Hepatic stellate cell (primary cell): ENCODE results near the gene IL17RD.

Experiments
- DNase-seq: peaks from one replicate; pipeline ENCODE4 v3.0.0; 2011; ENCODE audit warnings: low spot score

Gene IL17RD

GRCh38 chr3:57130571-57131209 lies 34.5 kb downstream of the IL17RD start:
- DNase-seq = no peak

- no peak for DNase-seq
These were observed 36.1 kb downstream of the IL17RD start for GRCh38 chr3:57128826-57129667.

DNA sequence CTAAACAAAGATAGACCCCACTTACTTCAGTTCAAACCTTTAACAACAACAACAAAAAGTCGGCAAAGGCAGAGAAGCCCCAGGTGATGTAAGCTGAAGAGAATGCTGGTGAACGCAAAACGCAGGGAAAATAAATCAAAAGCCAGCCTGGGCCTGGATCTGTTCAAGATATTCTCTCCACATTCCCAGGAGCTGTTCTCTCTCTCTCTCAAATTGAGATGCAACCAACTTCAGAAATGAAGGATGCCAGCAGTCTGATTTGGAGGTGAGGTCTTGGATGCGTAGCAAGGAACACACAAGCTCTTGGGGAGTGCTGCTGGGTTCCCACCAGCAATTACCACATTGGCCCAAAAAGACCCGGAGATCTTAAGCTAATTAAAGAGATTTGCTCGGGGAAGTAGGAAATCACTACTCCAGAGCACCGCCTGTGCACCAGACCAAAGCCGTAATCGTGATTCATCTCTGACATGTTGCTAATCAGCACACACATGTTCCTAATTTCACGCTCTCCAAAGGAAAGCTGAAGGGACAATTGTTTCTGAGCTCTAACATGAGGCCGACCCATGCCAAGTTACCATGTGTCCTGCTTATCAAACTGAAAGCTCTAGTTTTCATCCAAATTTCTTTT lies 37.1 kb downstream of the IL17RD start:
- DNase-seq = no peak

- DNase-seq = no peak
These were observed 38.9 kb downstream of the IL17RD start for GRCh38 chr3:57126244-57126643.

DNA sequence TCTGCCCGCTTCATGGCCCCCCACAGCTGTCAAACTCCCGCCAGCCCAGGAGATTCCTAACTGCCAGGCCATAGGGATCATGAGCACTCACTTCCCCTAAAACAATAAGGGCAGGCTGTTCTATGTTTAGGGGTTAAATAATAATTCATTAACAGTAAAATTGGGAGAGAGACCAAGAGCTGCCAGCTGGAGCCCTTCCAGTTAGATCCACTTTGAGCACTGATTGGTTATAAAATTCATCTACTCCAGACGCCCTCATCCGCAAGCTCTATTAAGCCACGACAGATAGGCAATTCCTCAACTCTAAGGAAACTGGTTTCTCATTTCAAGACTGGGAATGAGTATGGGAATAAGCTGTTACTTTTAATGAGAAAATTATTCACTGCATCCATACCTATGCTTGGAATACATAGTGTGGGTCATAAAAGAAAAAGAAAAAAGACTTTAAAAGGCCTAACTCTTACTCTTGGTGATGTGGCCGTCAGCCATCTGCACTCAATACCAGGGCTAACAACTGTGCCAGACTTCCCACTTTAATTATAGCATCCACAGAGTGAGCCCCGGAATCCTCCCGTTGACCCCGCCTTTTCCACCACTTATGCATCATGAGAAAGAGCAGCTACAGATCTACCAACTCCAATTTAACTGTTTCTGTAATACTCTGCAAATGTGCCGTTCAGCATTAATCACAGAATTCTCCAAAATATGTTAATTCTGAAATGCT lies 44.5 kb downstream of the IL17RD start:
- DNase-seq = no peak

- DNase-seq = no peak
These were observed 45.1 kb downstream of the IL17RD start for GRCh38 chr3:57120040-57120439.

GRCh38 chr3:57118254-57118653 lies 46.9 kb downstream of the IL17RD start:
- DNase-seq = no peak

DNA sequence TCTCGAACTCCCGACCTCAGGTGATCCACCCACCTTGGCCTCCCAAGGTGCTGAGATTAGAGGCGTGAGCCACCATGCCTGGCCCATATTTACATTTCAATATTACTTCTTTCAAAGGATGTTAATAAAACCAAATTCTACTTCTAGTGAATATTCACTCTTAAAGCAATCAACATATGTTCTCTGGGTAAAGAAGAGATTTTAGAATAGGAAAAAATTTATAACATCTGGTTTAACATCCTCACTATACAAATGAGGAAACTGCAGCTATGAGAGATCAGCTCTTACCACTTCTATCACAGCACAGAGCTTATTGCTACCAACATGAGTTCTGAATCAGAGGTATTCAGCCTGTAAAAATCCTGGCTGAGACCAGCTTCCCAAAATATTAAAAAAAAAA lies 48.7 kb downstream of the IL17RD start:
- no peak for DNase-seq

DNA sequence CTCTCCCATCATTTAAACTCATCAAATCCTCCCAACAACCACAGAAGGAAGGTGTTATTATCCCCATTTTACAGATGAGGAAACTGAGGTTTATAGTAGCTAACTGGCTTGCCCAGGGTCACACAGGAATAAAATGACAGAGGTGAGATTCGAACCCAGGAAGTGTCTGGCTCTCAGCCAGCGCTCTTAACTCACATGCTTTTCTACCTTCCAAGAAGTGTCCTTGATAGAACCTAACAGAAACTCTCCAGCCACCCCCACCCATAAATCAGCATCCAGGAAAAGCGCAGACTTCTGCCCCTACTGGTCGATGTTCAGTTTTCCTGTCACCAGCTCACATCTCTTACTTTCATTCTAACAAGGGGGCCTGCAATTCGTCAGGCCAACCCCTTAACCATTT lies 52.9 kb downstream of the IL17RD start:
- DNase-seq = no peak

GRCh38 chr3:57110798-57111197 lies 54.4 kb downstream of the IL17RD start:
- no peak for DNase-seq

GRCh38 chr3:57110214-57110613 lies 54.9 kb downstream of the IL17RD start:
- DNase-seq = no peak

GRCh38 chr3:57109437-57110199 lies 55.5 kb downstream of the IL17RD start:
- no peak for DNase-seq

DNA sequence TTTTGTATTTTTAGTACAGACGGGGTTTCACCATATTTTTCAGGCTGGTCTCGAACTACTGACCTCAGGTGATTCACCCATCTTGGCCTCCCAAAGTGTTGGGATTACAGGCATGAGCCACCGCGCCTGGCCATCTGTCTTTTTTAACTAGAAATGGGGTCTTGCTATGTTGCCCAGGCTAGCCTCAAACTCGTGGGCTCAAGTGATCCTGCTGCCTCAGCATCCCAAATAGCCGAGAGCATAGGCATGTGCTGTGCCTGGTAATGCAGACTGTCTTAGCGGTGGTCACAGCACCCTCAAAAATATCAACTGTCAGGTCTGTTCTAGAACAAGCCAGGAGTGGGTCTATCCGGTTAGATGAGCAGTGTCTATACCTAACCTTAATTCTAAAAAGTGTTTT lies 56.5 kb downstream of the IL17RD start:
- DNase-seq = no peak

DNA sequence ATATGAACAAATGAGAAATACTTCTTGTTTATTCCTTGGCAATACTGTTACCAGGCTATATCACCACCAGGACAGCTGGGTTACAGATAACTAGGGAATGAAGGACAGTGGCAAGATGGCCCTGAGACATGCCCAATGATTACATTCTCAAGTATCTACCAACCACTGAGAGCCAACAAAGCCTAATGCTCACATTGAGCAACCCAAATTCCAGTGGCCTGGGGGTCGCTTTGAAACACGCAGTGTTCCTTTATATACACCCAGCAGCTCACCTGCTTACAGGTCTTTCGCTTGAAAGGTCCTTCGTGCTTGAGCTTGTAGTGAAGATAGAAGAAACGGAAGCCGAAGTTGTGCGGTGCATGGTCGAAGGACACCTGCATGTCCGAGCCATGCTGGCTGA lies 59.6 kb downstream of the IL17RD start:
- no peak for DNase-seq

DNA sequence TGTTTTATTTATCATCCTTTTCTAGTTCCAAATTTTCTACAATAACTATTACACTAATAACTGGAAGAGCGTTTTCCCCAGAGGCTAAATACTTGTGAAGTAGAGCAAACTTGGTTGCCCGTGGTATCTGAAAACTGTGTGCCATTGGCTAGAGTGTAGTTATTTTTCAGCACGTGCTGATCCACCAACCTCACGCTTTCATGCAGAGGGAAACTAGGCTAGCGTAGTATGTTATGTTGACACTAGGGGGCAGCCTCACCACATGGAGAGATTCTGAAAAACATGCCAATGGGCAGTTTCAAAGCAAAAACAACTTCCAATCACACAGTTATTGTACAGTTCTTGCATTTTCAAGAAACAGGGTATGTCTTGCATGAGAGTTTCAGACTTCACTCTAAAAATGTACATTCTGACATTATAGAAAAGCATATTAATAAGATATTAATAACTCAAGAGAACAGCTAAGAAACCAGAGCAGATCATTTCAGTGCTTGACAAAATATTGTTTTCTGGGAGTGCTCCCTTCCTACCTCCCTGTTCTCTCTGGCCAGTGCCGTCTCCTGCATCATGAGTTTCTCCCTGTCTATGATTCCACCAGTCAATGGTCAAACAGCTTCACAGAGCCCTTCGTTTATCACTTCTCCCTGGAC lies 65.0 kb downstream of the IL17RD start:
- peak; percentile 55 for DNase-seq

DNA sequence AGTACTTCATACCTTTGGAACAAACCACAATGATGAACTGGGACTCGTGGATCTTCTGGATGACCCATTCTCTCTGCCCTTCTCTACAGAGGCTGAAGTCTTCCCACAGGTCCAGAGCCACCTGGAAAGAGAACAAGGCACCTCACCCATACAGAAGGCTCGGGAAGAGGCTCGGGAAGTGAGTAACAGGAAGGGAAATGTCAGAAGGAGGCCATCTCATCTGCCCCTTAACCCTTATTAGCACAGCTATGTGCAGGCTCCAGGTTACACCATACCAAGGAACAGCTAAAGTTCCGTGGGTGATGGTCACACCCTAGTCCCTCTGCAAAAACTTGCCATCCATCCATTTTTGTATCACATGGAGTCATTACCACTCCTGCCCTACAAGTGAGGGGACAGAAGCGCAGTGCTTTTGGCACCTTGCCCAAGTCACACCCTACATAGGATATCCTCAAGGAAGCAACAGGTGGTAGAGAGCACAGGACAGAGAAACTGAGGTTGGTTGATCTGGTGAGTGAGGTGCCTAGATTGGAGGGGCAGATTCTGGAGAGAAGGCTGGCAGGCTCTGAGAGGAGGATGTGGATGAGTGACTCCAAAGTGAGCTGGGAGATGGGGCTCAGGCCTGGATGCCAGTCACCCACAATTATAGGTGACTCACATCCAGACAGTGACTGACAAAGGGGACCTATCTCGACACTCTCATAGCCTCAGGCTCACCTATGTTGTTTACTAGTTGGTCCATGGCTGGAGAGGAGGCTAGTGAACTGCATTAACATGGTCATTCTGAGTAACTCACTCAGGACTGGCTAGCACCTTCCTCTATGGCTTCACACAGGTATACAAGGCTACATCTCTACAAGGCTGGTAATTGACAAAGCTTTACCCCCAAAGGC lies 66.5 kb downstream of the IL17RD start:
- DNase-seq = no peak

DNA sequence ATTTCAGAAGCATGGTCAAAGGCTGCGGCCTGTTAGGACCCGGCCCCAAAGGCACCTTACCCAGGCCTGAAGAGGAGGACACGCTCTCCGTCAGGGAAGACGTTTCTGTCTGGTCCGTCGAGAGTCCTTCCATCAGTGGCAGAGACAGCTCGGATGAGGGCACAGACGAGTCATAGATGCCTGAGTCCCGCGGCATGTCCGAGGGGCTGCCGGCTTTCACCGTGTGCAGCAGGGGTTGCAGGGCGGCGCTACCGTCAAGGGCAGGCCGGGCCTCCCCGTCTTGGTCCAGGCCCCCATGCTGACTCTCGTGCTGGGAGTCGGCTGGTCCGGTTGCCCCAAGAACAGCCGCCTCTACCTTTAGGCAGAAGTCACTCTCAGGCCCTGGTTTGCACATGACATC lies 67.6 kb downstream of the IL17RD start:
- DNase-seq = no peak

GRCh38 chr3:57095363-57095762 lies 69.8 kb downstream of the IL17RD start:
- no peak for DNase-seq

GRCh38 chr3:57094575-57094974 lies 70.6 kb downstream of the IL17RD start:
- no peak for DNase-seq

GRCh38 chr3:57093971-57094535 lies 71.1 kb downstream of the IL17RD start:
- no peak for DNase-seq
